HEK293 (cell line): Measurements from ENCODE around the gene SPINT2.

ENCODE experiments used
- CTCF ChIA-PET: fragments of 350-600 bp; formaldehyde crosslinking; extraction: SDS; loops from one replicate; lab custom pipeline; 2021; ENCODE audit warnings: antibody characterized with exemption; lab: Yijun Ruan, JAX
- POLR2A ChIA-PET: fragments of 300-600 bp; formaldehyde crosslinking; extraction: SDS; loops from one replicate; lab custom pipeline; 2020; ENCODE audit warnings: antibody characterized with exemption, inconsistent platforms; lab: Yijun Ruan, JAX
- H3K27ac ChIP-seq: fragments of 200-500 bp; sonication (Bioruptor generic); 2 replicates; pipeline ENCODE4 v1.5.1; 2014; ENCODE audit warnings: low read depth, low read length, control low read depth, inconsistent platforms; ENCODE audit errors: extremely low read depth
- H3K36me3 ChIP-seq, 2 experiments: fragments of 200-500 bp in 1 of 2; sonication (Bioruptor generic) in 1 of 2; 1 replicate in 1 of 2; 2 replicates in 1 of 2; pipeline ENCODE4 v1.5.1; 2014 to 2017; ENCODE audit warnings: inconsistent platforms in 2 of 2, low read length in 2 of 2; ENCODE audit not compliant: control insufficient read depth in 2 of 2, insufficient read depth in 1 of 2
- H3K4me1 ChIP-seq: fragments of 200-500 bp; sonication (Bioruptor generic); 2 replicates; pipeline ENCODE4 v1.5.1; 2014; ENCODE audit warnings: mild to moderate bottlenecking, low read length, inconsistent platforms; ENCODE audit not compliant: control insufficient read depth, insufficient read depth
- H3K4me3 ChIP-seq: 2 replicates; pipeline ENCODE4 v1.5.1; 2011; ENCODE audit warnings: low read depth, mild to moderate bottlenecking, control low read depth, low read length, moderate library complexity
- H3K9me3 ChIP-seq: fragments of 200-500 bp; sonication (Bioruptor generic); 2 replicates; pipeline ENCODE4 v1.5.1; 2014; ENCODE audit warnings: low read depth, low read length, inconsistent platforms; ENCODE audit not compliant: control insufficient read depth, insufficient read depth
- KLF1 ChIP-seq: fragments of 450-650 bp; formaldehyde crosslinking; IDR thresholded peaks from 2 replicates; pipeline ENCODE4 v1.5.1; 2016; ENCODE audit warnings: missing biosample characterization, missing genetic modification characterization
- KLF17 ChIP-seq: fragments of 450-650 bp; formaldehyde crosslinking; IDR thresholded peaks from 2 replicates; pipeline ENCODE4 v1.5.1; 2016; ENCODE audit warnings: missing biosample characterization, missing genetic modification characterization
- PATZ1 ChIP-seq: fragments of 450-650 bp; formaldehyde crosslinking; IDR thresholded peaks from 2 replicates; pipeline ENCODE4 v1.5.1; 2016; ENCODE audit warnings: missing biosample characterization, missing genetic modification characterization
- YY2 ChIP-seq: fragments of 450-650 bp; formaldehyde crosslinking; IDR thresholded peaks from 2 replicates; pipeline ENCODE4 v1.5.1; 2016; ENCODE audit warnings: missing biosample characterization, missing genetic modification characterization
- ZBTB17 ChIP-seq: fragments of 450-650 bp; formaldehyde crosslinking; IDR thresholded peaks from 2 replicates; pipeline ENCODE4 v1.5.1; 2016; ENCODE audit warnings: missing biosample characterization, missing genetic modification characterization
- ZFHX2 ChIP-seq: fragments of 450-650 bp; formaldehyde crosslinking; conservative IDR thresholded peaks from 2 replicates; pipeline ENCODE4 v1.5.1; 2016; ENCODE audit warnings: missing biosample characterization, missing genetic modification characterization
- ZNF148 ChIP-seq: fragments of 450-650 bp; formaldehyde crosslinking; IDR thresholded peaks from 2 replicates; pipeline ENCODE4 v1.5.0; 2017; ENCODE audit warnings: missing biosample characterization, missing genetic modification characterization, borderline replicate concordance
- ZNF155 ChIP-seq: fragments of 450-650 bp; formaldehyde crosslinking; IDR thresholded peaks from 2 replicates; pipeline ENCODE4 v1.5.1; 2016; ENCODE audit warnings: missing biosample characterization, missing genetic modification characterization
- ZNF2 ChIP-seq: fragments of 450-650 bp; formaldehyde crosslinking; IDR thresholded peaks from 2 replicates; pipeline ENCODE4 v1.5.1; 2016; ENCODE audit warnings: missing biosample characterization, missing genetic modification characterization
- ZNF366 ChIP-seq: fragments of 450-650 bp; formaldehyde crosslinking; conservative IDR thresholded peaks from 2 replicates; pipeline ENCODE4 v1.5.1; 2016; ENCODE audit warnings: missing biosample characterization, missing genetic modification characterization
- ZNF548 ChIP-seq: fragments of 450-650 bp; formaldehyde crosslinking; IDR thresholded peaks from 2 replicates; pipeline ENCODE4 v1.5.1; 2016; ENCODE audit warnings: missing biosample characterization, missing genetic modification characterization
- ZNF560 ChIP-seq: fragments of 450-650 bp; formaldehyde crosslinking; IDR thresholded peaks from 2 replicates; pipeline ENCODE4 v1.5.1; 2017; ENCODE audit warnings: missing biosample characterization, missing genetic modification characterization, borderline replicate concordance
- ZNF600 ChIP-seq: fragments of 450-650 bp; formaldehyde crosslinking; IDR thresholded peaks from 2 replicates; pipeline ENCODE4 v1.5.1; 2016; ENCODE audit warnings: missing biosample characterization, missing genetic modification characterization
- ZNF639 ChIP-seq: fragments of 450-650 bp; formaldehyde crosslinking; IDR thresholded peaks from 2 replicates; pipeline ENCODE4 v1.5.1; 2016; ENCODE audit warnings: missing biosample characterization, missing genetic modification characterization
- ZNF660 ChIP-seq: fragments of 450-650 bp; IDR thresholded peaks from 2 replicates; pipeline ENCODE4 v1.5.1; 2018; ENCODE audit warnings: missing biosample characterization, mild to moderate bottlenecking, missing genetic modification characterization
- ZXDB ChIP-seq: fragments of 450-650 bp; formaldehyde crosslinking; IDR thresholded peaks from 2 replicates; pipeline ENCODE4 v1.5.1; 2016; ENCODE audit warnings: missing biosample characterization, missing genetic modification characterization

Gene SPINT2

GRCh38 chr19:38308006-38308766 is 43.8 kb downstream of the SPINT2 start:
- H3K27ac ChIP-seq: no peak overlapping the region
- peaks cover 13 to 20% of the 10 kb centered on the region in 2 experiments; a peak in 2 of 3 replicates for H3K36me3 ChIP-seq
- ChIA-PET CTCF (no interaction called here), POLR2A (interaction anchor here (0.6 kb wide), 1 partner anchor 52 kb away, joined by 8 read pairs; no protein-coding TSS in a partner anchor)
- H3K4me3 ChIP-seq: no peak overlapping the region
- peak; percentile 29; the same call in 1 of the 2 replicates for TF ChIP-seq PATZ1
- TF ChIP-seq KLF1 (tag by site-specific recombination): peak; percentile 72
- TF ChIP-seq ZNF600 (tag by site-specific recombination): 0 out of 2 replicates have a peak, but pooled peaks have one; percentile 26
- TF ChIP-seq KLF17 (tag by site-specific recombination): peak; percentile 57
- 0 out of 2 replicates have a peak, but pooled peaks have one; percentile 18 for TF ChIP-seq ZNF148 (tag by site-specific recombination)
- TF ChIP-seq ZNF660: no peak
- TF ChIP-seq ZNF548 (tag by site-specific recombination): no peak
- no peaks in the 10 kb centered on the region for H3K9me3 ChIP-seq
- H3K4me1 ChIP-seq: peaks cover 11% of the 10 kb centered on the region

- peaks cover 13 to 20% of the 10 kb centered on the region in 2 experiments; a peak in 2 of 3 replicates for H3K36me3 ChIP-seq
- H3K27ac ChIP-seq: no peak overlapping the region
- no peak overlapping the region for H3K4me3 ChIP-seq
- peaks cover 11% of the 10 kb centered on the region for H3K4me1 ChIP-seq
- TF ChIP-seq ZNF2 (tag by site-specific recombination) (no peak), ZFHX2 (tag by site-specific recombination) (peak; percentile 15; the same call in 1 of the 2 replicates)
- CTCF ChIA-PET: interaction anchor here (1.6 kb wide), 1 partner anchor 65 kb away, joined by 4 read pairs; no protein-coding TSS in a partner anchor
- no peaks in the 10 kb centered on the region for H3K9me3 ChIP-seq
- POLR2A ChIA-PET: interaction anchor here (0.6 to 1.6 kb wide), 2 partner anchors 45 to 393 kb away, joined by 6 read pairs; partner anchors contain the start of gene SPINT2
Measured at GRCh38 chr19:38308926-38309614, 44.7 kb downstream of the SPINT2 start.

- Histone ChIP-seq H3K27ac (no peak overlapping the region), H3K4me1 (peaks cover 8% of the 10 kb centered on the region), H3K4me3 (no peak overlapping the region), H3K36me3 (peaks cover 13 to 20% of the 10 kb centered on the region in 2 experiments; a peak in 2 of 3 replicates), H3K9me3 (no peaks in the 10 kb centered on the region)
- POLR2A ChIA-PET: interaction anchor here (0.6 to 1.6 kb wide), 2 partner anchors 46 to 394 kb away, joined by 6 read pairs; partner anchors contain the start of gene SPINT2
- CTCF ChIA-PET: interaction anchor here (0.6 to 1.6 kb wide), 3 partner anchors 14 to 107 kb away, joined by 3 to 4 read pairs (median 4); no protein-coding TSS in a partner anchor
- TF ChIP-seq ZFHX2 (tag by site-specific recombination) (0 out of 2 replicates have a peak, but pooled peaks have one; percentile 40), ZNF366 (peak; percentile 98), ZXDB (no peak), ZNF155 (no peak), ZNF560 (tag by site-specific recombination) (no peak), YY2 (tag by site-specific recombination) (no peak), ZBTB17 (peak; percentile 92), ZNF639 (tag by site-specific recombination) (no peak)
Measured at GRCh38 chr19:38309615-38310278, 45.4 kb downstream of the SPINT2 start.
